Cerebellar cortex (tissue), 1 donor: ENCODE data around the gene TMEM69.
"Not testable (repeated sequence)": the region's sequence is repeated elsewhere in the genome, so short reads cannot be mapped to it uniquely, and the experiment has no call there.

Experiments
- DNase-seq: peaks from one replicate; pipeline ENCODE4 v3.0.0-alpha.2; 2015; ENCODE audit warnings: low spot score

The TMEM69 gene, protein sequence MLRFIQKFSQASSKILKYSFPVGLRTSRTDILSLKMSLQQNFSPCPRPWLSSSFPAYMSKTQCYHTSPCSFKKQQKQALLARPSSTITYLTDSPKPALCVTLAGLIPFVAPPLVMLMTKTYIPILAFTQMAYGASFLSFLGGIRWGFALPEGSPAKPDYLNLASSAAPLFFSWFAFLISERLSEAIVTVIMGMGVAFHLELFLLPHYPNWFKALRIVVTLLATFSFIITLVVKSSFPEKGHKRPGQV

DNA sequence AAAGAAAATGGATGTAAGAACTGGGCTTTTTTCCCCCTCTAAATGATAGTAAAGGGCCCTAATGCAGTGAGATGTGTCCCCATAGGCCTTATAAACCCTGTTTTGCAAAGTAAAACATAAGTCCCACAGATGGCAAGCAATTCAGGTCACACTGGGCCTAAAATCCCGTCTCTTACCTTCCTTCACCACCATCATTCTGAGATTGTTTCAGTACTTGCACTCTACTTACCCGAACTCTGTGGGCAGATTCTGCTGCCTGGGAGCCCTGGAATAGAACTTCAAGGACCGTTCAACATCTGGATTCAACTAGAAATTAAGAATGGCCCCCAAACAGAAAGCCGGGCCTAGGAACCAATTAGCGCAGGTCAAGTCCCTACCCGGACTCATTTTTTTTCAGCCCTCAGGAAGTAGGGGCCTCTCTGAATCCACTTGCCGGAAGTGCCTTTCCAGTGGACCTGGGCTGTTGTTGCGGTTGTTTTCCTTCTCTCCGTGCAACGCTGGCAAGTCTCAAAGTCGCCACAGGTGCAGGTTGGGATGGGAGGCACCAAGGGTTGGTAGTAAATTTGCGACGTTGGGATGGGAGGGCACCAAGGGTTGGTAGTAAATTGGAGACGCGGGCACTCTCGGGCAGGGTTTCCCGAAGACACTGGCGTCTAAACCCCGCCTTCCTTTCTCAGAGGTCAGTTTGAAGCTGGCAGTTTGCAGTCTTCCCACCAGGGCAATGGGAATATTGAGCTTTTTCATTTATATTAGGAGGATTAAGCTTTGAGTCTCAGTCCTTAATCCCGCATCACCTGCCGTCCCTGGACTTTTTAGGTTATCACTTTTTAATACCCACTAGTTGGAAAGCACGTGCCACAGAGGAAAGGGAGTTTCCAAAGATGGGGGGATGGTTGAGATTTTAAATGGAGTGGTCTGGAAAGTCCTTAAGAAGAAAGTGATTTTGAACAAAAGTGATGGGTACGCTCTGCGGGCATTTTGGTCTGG lies at the start of gene TMEM69:
Gene TMEM69, plus strand, starts transcription at position 428 of the 987 bp plus-strand sequence. CDS start 2,888 bp downstream, outside the sequence.
- peak; percentile 91 for DNase-seq

DNA sequence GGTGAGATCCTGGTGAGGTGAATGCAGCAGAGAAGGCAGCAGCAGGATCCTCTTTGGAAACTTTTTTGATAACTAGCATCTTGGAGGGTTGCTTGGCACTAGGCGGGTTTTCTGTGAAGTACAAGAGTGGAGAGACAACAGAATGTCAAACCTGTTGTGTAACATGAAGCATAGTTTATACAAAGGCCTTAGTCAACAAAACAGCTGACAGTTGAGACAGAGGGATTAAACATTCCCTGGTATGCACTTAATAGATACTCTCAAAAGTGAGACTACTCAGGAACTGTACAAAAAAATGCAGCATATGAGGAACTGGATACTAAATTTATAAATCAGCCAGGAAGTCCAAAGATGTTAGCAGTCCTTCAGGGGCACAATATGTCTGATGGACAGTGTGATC lies 47.7 kb upstream of the TMEM69 start:
- DNase-seq, result no peak

DNA sequence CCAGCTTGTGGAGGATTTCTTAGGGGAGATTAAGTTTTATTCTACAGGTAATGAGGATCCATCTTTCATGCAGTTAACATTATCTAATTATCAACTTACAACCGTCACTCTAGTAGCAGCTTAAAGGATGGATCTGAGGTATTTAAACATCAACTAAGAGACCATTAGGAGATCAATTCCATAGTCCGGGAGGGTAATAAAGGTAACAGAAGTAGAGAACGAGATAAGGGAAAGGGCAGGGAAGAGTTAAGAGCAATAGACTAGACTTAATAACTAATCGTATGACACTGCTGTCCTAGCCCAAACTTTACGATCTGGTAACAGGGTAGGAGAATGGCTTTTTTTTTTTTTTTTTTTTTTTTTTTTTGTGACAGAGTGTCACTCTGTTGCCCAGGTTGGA lies 44.7 kb upstream of the TMEM69 start:
- no peak for DNase-seq

DNA sequence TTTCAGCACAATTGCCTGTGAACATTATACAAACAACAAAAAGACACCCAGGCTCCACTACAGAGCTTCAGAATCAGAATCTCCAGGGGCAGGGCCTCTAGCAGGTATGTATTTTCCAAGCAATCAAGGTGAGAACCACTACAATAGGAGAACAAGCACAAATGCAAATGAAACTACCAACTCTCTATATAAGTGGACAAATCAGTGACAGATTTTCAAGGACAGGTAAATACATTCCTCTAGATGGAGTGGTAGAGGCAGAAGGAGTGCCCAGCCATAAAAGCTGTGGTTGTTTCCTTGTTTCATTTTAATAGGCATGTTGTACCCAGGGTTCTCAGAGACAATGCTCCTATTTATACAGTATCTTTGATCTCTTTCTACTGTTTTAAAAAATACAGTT lies 44.0 kb upstream of the TMEM69 start:
- DNase-seq, result peak; percentile 13

DNA sequence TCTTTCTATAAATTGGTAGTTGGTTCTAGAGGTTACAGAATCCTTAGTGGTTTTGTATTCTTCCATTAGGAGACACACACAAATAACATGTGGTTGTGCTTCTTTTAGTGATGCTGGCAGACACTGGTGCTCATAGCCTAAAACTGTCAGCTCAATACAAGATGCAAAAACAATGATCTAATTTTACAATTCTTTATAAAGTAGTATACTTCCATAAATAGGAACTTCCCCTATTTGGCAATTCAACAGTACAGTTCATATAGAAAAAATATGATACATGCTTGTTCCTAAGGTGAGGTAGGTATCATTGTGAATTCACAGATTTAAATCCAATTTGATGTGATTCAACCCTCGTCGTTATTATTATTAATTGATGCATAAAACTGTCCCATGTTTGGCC lies 43.3 kb upstream of the TMEM69 start:
- no peak for DNase-seq

DNA sequence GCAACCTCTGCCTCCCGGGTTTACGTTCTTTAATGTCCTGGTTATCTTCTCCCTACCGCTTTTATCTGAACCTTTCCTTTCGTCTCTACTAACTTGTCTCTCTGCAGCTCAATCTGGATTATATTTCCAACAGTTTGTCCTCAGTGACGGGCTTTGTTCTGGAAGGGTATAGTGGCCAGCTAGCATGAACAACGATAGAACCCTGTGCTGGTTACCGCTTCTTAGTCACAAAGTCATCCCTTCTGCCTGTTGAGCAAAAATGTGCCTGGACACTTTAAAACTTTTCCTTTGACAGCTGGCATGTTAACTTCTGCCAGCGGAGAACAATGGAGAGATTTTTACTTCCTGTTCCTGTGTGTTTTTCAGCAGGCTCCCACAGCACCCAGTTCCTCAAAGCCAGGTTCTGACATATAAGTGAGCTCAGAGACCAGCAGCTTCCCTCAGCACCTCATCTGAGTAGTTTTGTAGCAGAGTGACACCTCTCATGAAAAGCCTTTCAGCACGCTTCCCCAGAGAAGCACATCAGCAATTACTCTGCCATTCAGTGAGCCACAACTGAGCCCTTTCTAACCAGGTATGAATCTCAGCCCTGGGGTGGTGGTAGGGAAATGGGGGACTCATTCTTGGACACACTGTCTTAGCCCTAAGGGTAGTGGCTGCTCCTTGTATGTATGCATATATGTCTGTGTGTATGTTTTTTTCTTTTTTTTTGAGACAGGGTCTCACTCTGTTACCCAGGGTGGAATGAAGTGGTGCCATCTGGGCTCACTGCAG lies 40.5 kb upstream of the TMEM69 start:
- no peak for DNase-seq

DNA sequence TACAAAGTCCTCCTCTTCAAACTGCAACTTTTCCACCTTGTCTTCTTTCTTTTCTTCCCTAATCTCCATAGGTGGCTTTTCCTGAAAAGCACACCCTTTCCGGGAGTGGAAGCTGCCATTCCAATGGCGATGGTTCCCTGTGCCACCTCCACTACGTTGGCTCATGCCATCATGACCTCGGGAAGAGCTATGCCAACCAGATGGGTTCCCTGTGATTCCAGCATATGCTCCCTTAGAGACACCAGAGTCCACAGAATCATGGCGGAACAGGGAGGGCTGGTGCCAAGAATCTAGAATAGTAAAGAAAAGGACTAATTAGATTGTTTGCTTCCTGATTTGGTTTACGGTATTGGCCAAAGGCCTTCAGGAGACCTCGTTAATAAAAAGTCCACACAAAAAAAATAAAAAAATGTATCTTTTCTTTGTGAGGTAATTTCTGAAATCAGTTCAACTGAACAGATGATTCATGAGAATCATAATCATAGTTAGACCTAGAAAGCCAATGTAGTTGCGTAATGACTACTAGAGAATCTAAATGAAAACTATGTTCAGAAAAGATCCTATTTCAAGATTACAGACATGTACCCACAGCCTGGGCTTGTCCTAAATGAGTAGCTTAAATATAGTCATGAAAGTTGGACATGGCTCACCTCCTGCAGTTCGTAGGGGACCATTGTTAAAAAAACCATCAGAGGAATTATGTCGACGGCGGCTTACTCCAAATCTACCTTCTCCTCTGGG lies 33.3 kb upstream of the TMEM69 start:
- peak; percentile 66 for DNase-seq

DNA sequence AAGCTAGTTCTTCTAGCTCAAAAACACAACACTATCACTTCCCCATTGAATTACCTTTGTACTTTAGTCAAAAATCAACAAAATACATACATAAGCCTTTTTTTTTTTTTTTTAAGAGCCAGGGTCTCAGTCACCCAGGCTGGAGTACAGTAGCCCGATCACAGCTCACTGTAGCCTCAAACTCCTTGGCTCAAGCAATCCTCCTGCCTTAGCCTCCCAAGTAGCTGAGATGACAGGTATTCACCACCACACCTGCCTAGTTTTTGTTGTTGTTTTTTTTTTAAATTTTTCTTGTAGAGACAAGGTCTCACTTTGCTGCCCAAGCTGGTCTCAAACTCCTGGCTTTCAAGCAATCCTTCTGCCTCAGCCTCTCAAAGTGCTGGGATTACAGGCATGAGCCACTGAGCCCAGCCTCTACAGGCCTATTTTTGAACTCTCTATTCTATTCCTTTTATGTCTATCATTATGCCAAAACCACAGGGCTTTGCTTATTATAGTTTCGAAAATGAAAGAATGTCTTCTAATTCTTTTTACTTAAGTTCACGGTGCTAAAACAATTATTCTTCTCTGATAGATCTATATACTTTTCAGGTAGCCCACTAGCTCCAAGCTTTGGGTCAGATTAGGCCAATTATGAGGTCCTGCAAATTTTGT lies 31.3 kb upstream of the TMEM69 start:
- DNase-seq, result no peak

DNA sequence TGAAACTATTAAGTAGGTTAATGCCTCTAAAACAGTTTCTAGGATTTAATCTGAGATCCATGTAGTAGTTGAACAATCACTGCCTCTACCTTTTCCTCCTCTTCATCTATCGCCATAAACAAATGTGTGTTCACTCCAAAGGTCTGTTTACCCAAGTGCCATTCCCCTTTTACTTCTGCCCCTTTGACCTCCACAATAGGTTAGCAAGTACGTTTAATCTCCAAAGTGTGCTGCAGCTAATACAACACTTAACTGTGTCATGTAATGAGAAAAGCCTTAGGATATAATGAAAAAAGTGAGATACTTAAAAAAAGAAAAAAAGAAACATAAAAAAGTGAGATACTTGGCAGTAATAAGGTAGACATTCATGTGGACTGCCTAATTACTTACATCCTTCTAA lies 29.8 kb upstream of the TMEM69 start:
- DNase-seq, result no peak

DNA sequence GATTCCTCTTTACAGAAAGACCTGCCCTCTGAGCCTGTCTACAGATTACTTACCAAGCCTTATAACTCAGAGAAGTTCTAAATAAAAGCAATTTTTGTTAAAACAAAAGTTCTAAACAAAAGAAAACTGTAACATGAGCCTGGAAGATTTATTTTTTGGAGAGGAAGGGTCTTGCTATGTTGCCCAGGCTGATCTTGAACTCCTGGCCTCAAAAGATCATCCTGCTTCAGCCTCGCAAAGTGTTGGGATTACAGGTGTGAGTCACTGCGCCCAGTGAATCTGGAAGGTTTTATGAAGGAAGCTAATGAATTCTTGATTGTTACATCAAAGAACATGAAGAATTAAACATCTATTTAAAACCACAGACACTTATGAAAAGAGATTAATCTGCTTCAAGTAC lies 28.8 kb upstream of the TMEM69 start:
- DNase-seq, result no peak

DNA sequence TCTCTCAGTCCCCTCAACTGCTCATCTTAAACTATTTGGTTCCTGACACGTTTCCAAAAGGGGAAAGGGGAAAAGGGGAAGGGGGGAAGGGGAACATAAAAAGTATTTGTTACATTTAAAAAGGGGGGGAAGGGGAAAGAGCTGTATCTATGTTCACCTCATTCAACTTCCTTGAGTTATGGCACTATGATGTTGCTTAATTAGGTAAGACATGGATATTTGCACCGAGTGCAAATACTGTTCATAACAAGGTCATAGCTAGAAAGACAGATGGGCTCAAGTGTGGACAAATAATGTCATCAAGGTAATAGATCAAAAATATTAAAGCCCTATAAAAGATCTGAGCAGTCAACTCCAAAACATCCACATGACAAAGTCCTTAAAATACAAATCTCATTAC lies 27.6 kb upstream of the TMEM69 start:
- no peak for DNase-seq

DNA sequence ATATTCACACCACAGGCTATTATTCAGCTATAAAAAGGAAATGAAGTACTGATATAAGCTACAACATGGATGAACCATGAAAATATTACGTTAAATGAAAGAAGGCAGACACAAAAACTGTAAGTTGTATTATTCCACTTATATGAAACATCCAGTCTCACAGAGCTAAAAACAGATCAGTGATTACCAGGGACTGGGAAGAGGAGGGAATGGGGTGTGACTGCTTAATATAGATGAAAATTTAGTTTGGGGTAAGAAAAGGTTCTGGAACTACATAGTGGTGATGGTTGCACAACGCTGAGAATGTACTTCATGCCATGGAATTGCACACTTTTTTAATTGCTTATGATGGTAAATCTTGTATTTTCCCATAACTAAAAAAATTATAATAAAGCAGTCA lies 21.1 kb upstream of the TMEM69 start:
- no peak for DNase-seq

DNA sequence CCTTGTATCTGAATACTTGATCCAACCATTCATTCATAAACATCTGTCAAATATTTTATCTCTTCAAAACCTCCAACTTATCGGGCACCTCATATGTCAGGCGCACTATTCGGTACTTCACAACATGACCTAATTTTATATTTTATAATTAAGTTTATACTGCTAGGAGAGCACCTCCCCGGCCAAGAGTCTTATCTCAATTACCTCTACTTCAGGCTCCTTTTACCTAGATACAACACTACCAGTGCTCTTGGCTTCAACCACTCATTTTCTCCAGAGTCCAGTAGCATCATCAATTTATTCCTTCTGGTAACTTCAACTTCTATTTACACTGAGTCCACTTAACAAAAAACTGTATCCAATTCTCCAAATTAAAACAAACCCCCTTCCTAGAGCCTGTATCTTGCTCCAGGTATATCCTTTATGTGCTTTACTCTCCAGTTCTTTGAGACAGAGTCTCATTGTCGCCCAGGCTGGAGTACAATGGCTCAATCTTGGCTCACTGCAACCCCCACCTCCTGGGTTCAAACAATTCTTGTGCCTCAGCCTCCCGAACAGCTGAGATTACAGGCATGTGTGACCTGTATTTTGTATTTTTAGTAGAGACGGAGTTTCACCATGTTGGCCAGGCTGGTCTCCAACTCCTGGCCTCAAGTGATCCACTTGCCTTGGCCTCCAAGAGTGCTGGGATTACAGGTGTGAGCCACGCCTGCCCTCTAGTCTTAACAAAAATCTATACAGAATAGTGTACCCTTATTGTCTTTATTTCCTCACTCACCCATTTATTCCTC lies 20.5 kb upstream of the TMEM69 start:
- DNase-seq, result no peak

DNA sequence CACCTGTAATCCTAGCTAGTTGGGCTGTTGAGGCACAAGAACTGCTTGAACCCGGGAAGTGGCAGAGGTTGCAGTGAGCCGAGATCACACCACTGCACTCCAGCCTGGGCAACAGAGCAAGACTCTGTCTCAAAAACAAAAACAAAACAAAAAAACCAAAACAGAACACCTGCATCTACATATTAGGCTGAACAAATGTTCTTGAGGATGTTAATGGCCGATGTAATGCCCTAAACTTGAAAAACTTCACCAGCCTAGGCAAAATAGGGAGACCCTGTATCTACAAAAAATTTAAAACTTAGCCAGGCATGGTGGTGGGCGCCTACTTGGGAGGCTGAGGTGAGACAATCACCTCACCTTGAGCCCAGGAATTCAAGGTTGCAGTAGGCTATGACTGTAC lies 19.5 kb upstream of the TMEM69 start:
- DNase-seq, result no peak

DNA sequence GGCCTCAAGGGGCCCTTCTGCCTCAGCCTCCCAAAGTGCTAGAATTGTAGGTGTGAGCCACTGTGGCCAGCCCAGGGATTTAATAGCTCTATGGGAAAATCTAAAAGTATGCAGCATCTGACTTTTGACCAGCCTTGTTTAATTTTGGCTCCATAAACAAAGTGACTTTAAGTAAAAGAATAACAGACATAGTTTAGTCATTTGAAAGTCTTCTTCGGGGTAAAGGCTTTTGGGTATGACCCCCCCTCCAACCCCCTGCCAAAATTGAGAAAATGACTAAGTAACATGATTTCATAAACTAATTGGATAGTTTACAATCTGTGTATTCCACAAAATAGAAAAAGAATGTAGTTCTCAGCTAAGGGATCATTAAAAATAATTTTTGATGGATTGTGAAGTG lies 18.6 kb upstream of the TMEM69 start:
- no peak for DNase-seq

DNA sequence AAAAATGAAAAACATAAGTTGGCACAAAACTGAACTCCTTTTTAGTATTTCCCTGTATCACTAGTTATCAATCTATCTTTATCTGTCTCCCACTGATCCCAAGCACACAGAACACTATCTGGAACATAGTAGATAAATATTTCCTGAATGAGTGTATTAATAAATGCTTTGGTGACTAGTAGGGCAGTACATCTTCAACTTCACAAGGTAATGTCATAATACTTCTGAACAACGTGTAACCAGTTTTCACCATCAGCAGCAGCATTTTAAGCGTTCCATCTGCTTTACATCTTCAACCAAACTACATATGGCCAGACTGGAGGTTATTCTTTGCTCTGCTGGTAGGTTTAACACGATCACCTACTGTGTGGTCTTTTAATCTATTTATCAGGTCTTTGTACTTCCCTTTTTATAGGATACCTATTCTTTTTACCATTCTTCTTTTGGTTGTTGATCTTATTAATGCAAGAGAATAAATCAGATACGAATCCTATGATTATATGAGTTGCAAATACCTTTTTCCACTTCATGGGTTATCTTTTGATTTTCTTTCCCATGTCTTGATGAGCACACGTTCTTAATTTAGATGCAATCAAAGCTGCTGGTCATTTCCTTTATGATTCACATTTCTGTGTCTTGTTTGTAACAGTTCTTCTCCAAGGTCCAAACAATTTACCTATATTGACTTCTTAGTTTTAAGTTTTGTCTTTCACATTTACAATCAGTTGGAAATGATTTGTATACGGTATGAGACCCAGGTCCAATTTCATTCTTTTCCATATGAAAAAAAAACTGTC lies 17.9 kb upstream of the TMEM69 start:
- no peak for DNase-seq

DNA sequence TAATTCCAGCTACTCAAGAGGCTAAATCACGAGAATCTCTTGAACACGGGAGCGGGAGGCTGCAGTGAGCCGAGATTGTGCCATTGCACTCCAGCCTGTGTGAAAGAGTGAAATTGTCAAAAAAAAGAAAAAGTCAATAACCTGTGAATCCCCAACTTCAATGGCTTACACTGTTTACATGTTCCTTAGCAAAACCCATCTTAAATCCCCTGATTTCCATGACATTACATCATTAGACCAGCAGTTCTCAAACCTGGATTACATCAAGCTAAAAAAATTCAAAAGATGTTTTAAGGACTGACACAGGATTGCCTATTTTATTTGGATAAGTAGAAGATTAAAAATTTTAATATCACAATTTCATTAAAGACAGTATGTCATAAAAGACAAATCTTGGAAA lies 14.0 kb upstream of the TMEM69 start:
- DNase-seq, result no peak

DNA sequence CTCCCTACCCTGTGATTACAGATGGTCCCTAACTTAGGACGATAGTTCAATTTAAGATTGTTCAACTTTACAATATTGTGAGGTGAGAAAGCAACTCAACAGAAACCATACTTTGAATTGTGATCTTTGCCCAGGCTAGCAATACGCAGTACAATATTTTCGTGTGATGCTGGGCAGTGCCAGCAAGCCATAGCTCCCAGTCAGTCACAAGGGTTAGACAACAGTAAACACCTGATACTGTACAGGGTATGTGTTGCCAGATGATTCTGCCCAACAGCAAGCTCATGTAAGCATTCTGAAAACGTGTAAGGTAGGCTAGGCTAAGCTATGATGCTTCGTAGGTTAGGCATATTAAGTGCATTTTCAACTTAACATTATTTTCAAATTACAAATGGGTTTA lies 13.5 kb upstream of the TMEM69 start:
- DNase-seq, result no peak

DNA sequence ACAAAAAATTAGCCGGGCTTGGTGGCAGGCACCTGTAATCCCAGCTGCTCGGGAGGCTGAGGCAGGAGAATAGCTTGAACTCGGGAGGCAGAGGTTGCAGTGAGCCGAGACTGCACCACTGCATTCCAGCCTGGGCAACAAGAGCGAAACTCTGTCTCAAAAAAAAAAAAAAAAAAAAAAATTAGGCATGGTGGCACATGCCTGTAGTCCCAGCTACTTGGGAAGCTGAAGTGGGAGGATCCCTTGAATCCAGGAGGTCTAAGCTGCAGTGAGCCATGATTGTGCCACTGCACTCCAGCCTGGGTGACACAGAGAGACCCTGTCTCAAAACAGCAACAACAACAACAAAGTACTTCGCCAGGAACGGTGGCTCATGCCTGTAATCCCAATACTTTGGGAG lies 11.4 kb upstream of the TMEM69 start:
- not testable (repeated sequence) for DNase-seq
